NT2/D1 (cell line): ENCODE results near the gene OMG.

Experiments
- SUZ12 ChIP-seq: IDR thresholded peaks from 2 replicates; pipeline ENCODE4 v1.6.1; 2011; ENCODE audit not compliant: insufficient read length, insufficient read depth; ENCODE audit errors: extremely low read depth
- YY1 ChIP-seq: IDR thresholded peaks from 2 replicates; pipeline ENCODE4 v1.6.1; 2011; ENCODE audit not compliant: insufficient read length, insufficient read depth
- ZNF274 ChIP-seq: IDR thresholded peaks from 2 replicates; pipeline ENCODE4 v1.6.1; 2011; ENCODE audit warnings: mild to moderate bottlenecking, low read depth, low read length

- TF ChIP-seq ZNF274 (no peak), YY1 (no peak), SUZ12 (no peak)
Observed at GRCh38 chr17:31272236-31272635, 24.8 kb downstream of the OMG start.
